HG02885 (cell line): ENCODE results near the gene LETM1.
"Not testable (repeated sequence)": the region's sequence is repeated elsewhere in the genome, so short reads cannot be mapped to it uniquely, and the experiment has no call there.

Experiments
- ATAC-seq: cut with Tn5 transposase; IDR thresholded peaks from one replicate; pipeline ENCODE4 v1.9.1; 2021; ENCODE audit warnings: mild to moderate bottlenecking; ENCODE audit not compliant: unreplicated experiment, poor library complexity

LETM1 gene

GRCh38 chr4:1854752-1855151 lies 1.2 kb downstream of the LETM1 start:
- ATAC-seq, result no peak

- ATAC-seq, result no peak
Observed at GRCh38 chr4:1852904-1853623, 2.9 kb downstream of the LETM1 start.

DNA sequence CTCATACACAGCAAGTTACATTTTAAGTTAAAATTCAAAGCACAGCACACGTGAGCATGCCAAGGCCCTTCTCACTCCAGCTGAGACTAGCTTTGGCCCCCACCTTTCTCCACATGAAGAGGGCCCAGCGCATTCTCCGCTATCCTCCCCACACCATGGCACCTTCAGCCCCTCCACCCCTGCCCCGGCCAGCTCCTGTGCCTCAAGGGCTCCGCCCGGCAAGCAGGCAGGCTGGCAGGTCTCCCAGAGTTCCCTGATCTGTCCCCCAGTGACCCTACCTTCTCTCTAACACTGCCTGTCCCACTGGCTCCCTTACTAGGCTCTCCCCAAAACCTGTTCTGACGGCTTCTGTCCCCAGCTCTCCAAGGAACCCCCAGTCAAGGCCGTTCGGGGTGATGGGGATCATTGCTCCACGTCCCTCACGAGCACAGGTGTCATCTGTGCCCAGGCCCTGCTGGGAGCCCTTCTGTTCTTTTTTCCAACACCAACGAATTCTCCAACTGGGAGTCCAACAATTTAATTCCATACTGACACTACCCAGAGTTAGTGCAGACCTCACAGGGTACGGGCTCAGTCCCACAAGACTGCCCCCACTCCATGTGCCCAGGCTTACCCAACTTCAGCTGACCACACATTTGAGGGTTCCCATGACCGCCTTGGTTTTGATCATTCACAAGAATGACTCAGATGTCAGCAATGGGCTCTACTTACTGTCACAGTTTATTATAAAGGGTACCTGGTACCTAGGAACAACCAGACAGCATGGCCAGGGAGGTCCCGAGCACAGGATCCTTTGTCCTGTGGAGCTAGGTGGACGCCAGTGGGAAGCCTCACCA lies 4.2 kb downstream of the LETM1 start:
- ATAC-seq, result no peak

DNA sequence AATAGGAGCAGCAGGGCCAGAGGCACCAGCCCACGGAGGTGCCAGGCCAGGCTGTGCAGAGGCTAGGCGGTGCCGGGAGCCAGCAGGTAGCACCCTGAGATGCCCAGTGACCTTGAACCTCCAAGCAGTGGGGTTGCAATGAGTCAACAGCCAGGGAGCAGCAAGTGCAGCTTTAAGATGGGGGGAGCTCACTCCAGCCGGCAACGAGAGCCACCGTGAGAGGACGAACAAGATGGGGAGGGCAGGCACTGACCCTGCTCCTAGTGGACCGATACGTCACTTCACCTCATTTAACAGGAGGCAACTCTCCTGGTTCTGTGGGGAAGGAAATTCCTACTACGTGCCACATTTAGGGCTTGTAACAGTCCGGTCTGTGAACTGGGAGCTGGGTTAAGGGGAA lies 4.8 kb downstream of the LETM1 start:
- ATAC-seq, result no peak

DNA sequence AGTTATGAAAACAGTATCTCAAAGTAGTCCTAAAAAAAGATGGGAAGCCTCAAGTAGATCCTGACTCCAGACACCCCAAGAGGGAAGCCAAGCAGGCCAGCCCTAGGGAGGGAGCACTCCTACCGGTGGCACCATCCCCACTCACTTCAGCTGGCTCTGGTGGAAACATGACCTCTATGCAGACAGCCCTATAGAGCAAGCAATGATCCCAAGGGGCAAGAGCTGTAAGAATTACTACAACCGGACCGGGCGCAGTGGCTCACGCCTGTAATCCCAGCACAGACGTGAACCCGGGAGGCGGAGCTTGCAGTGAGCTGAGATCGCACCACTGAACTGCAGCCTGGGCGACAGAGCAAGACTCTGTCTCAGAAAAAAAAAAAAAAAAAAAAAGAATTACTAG lies 5.7 kb downstream of the LETM1 start:
- no peak for ATAC-seq

DNA sequence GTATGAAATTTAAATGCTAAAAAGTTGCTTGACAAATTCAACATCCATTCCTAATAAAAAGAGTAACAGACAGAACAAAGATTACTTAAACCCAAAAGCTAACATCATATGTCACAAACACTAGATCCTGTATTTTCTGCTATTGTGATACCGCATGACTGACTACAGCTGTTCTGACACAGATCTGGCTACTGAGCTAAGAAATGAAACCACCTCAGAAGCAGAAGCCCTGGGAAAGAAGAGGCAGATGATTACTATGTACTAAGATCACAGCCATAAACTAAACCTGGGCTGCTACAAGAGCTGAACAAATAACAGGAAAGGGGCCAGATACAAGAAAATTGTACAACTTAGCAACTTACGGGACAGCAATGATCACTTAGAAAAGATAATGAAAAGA lies 9.4 kb downstream of the LETM1 start:
- no peak for ATAC-seq

DNA sequence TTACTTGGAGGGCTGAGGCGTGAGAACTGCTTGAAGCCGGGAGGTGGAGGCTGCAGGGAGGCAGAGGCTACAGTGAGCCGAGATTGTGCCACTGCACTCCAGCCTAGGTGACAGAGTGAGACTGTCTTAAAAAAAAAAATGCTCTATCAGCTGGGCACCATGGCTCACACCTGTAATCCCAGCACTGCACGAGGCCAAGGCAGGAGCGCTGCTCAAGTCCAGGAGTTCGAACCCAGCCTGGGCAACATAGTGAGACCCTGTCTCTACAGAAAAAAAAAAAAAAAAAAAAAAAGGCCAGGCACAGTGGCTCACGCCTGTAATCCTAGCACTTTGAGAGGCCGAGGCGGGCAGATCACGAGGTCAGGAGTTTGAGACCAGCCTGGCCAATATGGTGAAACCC lies 11.3 kb downstream of the LETM1 start:
- ATAC-seq, result not testable (repeated sequence)

GRCh38 chr4:1843852-1844251 lies 12.1 kb downstream of the LETM1 start:
- ATAC-seq, result no peak

DNA sequence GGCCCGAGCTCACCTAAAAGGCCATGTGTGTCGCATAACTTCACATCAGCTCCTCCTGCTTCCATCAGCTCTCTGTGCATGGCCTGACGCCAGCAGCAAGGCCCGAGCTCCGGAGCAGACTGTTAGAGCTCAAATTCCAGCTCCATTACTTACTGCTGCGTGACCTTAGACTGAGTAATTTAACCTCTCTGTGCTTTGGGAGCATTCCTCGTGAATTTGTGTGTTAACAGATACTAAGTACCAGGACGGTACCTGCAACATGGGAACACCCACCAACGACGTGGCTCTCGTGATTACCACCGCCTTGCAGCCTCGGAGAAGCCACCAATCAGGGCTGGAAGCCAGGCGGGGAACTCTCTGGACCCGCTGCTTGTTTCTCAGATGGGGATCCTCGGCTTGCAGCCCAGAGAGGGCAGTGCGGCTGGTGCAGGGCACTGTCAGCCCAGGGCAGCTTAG lies 12.9 kb downstream of the LETM1 start:
- ATAC-seq, result no peak

GRCh38 chr4:1842339-1842895 lies 13.5 kb downstream of the LETM1 start:
- no peak for ATAC-seq

- ATAC-seq, result no peak
Observed at GRCh38 chr4:1841887-1842210, 14.1 kb downstream of the LETM1 start.

- ATAC-seq, result no peak
Observed at GRCh38 chr4:1841201-1841886, 14.6 kb downstream of the LETM1 start.

DNA sequence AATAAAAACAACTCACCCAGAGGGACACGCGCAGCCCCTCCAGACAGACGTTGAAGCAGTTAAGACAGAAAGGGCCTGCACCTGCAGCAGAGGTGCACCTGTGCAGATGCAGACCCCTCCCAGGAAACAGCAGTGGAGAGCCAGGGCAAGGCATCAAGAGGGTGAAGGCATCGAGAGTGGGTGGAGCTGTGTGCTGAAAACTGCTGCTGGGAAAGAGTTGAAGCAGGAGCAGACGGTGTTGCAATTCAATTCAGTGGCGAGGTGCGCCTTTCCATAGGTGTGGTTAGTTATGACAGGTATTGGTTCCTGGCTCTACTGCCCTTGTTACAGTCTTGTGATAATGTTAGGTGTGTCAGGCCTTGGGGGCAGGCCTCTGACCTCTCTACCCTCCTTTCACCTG lies 16.7 kb downstream of the LETM1 start:
- ATAC-seq, result no peak

- ATAC-seq, result no peak
Observed at GRCh38 chr4:1837069-1837468, 18.9 kb downstream of the LETM1 start.

DNA sequence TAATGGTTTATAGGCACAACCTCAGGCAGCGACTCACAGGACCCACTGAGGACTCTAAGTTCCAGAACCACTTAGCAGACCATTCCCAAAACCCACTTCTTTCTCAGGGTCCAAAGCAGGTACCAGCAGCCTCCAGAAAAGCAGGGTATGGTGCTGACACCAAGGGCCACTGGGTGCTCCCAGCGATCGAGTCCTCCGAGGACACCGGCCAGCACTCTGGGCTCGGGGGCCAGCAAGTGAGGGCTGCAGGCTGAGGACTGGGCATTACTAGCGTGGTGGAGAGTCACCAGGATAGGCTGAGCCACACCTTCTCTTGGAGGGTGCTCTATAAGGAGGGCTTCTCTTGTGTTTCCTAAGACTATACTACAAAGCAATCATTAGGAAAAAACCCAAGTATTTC lies 19.3 kb downstream of the LETM1 start:
- no peak for ATAC-seq

DNA sequence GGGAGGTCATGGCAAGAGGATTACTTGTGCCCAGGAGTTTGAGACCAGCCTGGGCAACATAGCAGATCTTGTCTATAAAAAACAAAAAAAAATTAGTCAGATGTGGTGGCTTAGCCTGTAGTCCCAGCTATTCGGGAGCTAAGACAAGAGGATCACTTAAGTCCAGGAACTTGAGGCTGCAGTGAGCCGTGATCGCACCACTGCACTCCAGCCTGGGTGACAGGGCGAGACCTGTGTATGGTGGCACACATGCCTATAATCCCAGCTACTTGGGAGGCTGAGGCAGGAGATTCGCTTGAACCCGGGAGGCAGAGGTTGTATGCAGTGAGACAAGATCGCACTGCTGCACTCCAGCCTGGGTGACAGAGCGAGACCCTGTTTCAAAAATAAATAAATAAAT lies 20.1 kb downstream of the LETM1 start:
- ATAC-seq, result not testable (repeated sequence)

GRCh38 chr4:1834047-1834775 lies 21.7 kb downstream of the LETM1 start:
- ATAC-seq, result peak; percentile 79

DNA sequence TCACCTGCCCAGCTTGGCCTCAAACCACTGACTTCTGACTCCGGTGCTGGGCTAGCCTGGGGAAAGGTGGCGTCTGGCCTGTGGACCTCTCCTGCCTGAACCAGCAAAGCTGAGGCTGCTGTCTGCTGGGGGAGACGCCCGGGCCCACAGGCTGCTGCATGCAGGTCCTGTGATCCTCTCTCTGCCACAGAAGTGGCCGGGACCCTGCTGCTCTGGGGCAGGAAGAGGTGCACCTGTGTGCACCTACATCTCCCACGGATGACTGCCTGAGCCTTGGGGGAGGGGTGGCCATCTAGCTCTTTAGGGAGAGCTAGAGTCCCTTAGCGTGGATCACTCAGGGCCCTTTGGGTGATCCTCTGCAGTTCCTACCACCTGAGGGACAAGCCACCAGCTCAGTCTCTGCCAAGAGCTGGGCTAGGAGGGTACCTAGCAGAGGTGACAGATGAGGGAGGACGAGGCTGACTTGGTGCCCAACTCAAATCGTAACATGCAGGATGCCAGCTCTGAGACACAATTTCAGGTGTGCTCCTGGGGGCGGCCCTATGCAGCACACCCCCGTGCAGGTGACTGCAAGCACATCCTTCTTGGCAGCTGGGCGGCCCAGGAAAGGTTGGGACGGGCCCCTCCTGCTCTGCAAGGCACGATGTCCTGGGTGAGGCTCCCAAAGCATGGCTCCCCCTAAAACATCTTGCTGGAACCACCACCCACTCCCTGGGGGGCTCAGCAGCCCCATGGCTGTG lies 22.5 kb downstream of the LETM1 start:
- ATAC-seq, result peak; percentile 28

DNA sequence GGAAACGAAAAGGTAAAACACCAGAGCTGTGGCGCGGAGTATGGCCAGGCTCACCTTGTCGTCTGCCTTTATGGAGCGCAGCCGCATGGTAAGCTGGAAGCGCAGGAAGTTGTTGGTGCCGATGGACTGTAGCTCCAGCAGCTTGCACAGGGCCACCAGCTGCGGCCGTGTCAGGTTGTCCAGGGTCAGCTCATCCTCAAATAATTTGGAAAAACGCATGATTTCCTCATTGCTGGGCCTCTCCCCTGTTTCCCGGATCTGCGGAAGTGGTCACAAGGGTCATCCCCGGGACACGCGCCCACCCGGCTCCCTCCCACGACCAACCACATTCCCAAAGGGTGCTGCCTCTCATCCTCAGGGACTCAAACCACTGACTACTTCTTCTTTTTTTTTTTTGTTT lies 23.3 kb downstream of the LETM1 start:
- no peak for ATAC-seq

DNA sequence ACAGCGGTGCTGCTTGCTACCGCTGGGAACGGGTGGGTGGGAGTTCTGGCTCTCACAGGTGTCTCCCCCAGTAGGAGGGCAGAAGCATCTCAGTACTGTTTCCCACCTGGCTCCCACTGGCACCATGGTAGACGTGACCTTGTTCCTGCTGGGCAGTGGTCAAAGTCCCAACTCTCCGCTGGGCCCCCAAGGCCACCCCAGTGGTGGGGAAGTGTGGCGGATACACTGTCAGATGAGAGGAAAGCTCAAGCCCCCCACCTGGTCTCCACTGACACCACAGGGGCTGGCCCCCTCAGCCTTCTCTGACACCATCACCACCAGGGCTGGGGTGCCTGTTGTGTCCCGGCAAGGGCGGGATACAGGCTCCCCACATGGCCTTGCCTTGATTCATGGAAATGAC lies 24.6 kb downstream of the LETM1 start:
- ATAC-seq, result no peak
